ENCODE results near the gene BRAF. TPM values are rescaled to one million over a fixed set of nuclear protein-coding genes. Genes with fewer than 3 reads are reported as not detected.
"Not testable (repeated sequence)": the region's sequence is repeated elsewhere in the genome, so short reads cannot be mapped to it uniquely, and the experiment has no call there.

BRAF gene
- polyA plus RNA-seq, 1 donor (not counting 4 experiments of a cell fraction or from before 2014, with no cell fraction given), result 12.4 TPM

DNA sequence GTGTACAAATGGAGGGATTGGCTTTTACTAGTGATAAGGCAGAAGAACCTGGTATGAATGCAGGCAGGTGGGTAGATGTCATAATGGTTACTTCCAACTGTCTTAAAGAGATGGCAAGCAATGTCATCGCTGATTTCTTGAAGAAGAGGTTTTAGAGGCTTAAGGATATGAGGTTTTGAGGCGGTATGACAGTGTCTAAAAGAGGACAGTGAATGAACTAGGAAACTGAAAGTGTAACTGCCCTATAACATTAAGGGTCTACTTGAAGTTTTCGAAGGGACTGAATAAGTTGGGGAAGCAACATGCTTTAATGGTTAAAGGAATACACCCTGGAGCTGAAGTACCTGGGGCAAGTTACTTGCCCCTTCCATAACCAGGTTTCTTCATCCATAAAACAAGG, 157.3 kb downstream of the BRAF start:
- Histone ChIP-seq H3K4me1 (ENCODE audit: control insufficient read depth, extremely low read depth, insufficient read depth, low read length) (no peaks in the 10 kb centered on the region), H3K36me3 (ENCODE audit: control insufficient read depth in 2 of 2, extremely low read depth in 1 of 2, insufficient read depth in 2 of 2, low read length in 2 of 2) (peaks cover 0 to 5% of the 10 kb centered on the region in 2 experiments), H3K27me3 (ENCODE audit: control insufficient read depth, extremely low read depth, insufficient read depth, low read length) (no peaks in the 10 kb centered on the region), H2AFZ (ENCODE audit: control insufficient read depth, low read length) (no peak overlapping the region), H3K9me1 (ENCODE audit: control insufficient read depth, extremely low read depth, insufficient read depth, low read length) (no peaks in the 10 kb centered on the region), H4K20me1 (ENCODE audit: control insufficient read depth, extremely low read depth, insufficient read depth, low read length) (no peaks in the 10 kb centered on the region), H3K4me2 (ENCODE audit: control insufficient read depth, extremely low read depth, insufficient read depth, low read depth, low read length) (no peak overlapping the region), H3K9ac (ENCODE audit: control insufficient read depth, extremely low read depth, insufficient read depth, low read length) (no peak overlapping the region), H3K27ac (ENCODE audit: control insufficient read depth, insufficient read depth, low read length) (no peak overlapping the region), H3K4me3 (ENCODE audit: control insufficient read depth in 2 of 3, extremely low read depth in 1 of 3, insufficient read depth in 2 of 3, low read depth in 1 of 3, low read length in 3 of 3) (no peak overlapping the region), H3K79me2 (ENCODE audit: control insufficient read depth, insufficient read depth, low read length) (no peaks in the 10 kb centered on the region), H3K9me3 (ENCODE audit: control insufficient read depth, low read depth, low read length) (no peaks in the 10 kb centered on the region)
- FAIRE-seq, result no peak
- TF ChIP-seq, protein P1, sequence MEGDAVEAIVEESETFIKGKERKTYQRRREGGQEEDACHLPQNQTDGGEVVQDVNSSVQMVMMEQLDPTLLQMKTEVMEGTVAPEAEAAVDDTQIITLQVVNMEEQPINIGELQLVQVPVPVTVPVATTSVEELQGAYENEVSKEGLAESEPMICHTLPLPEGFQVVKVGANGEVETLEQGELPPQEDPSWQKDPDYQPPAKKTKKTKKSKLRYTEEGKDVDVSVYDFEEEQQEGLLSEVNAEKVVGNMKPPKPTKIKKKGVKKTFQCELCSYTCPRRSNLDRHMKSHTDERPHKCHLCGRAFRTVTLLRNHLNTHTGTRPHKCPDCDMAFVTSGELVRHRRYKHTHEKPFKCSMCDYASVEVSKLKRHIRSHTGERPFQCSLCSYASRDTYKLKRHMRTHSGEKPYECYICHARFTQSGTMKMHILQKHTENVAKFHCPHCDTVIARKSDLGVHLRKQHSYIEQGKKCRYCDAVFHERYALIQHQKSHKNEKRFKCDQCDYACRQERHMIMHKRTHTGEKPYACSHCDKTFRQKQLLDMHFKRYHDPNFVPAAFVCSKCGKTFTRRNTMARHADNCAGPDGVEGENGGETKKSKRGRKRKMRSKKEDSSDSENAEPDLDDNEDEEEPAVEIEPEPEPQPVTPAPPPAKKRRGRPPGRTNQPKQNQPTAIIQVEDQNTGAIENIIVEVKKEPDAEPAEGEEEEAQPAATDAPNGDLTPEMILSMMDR (optimal IDR thresholded peaks at IDR 0.05 in 1 of 3, IDR thresholded peaks at IDR 0.05 in 1 of 3, conservative IDR thresholded peaks at IDR 0.05 in 1 of 3; ENCODE audit: extremely low read depth in 1 of 3, insufficient read depth in 2 of 3, low read length in 3 of 3), result no peak
- no peak for TF ChIP-seq EZH2 (IDR thresholded peaks at IDR 0.05; ENCODE audit: low read length)
- DNase-seq (ENCODE audit: low read depth, low spot score), result no peak
- dilution Hi-C loops (cut with MboI; ENCODE audit: extremely low pct_ligation_motif_present, low sequenced_read_pairs), result no loop called here

DNA sequence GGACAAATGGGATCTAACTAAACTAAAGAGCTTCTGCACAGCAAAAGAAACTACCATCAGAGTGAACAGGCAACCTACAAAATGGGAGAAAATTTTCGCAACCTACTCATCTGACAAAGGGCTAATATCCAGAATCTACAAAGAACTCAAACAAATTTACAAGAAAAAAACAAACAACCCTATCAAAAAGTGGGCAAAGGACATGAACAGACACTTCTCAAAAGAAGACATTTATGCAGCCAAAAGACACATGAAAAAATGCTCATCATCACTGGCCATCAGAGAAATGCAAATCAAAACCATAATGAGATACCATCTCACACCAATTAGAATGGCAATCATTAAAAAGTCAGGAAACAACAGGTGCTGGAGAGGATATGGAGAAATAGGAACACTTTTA, 159.3 kb downstream of the BRAF start:
- H3K27ac ChIP-seq (ENCODE audit: control insufficient read depth, insufficient read depth, low read length); H3K36me3 ChIP-seq (ENCODE audit: control insufficient read depth in 2 of 2, extremely low read depth in 1 of 2, insufficient read depth in 2 of 2, low read length in 2 of 2); H4K20me1 ChIP-seq (ENCODE audit: control insufficient read depth, extremely low read depth, insufficient read depth, low read length); dilution Hi-C loops (cut with MboI; ENCODE audit: extremely low pct_ligation_motif_present, low sequenced_read_pairs); H2AFZ ChIP-seq (ENCODE audit: control insufficient read depth, low read length); H3K4me3 ChIP-seq (ENCODE audit: control insufficient read depth in 2 of 3, extremely low read depth in 1 of 3, insufficient read depth in 2 of 3, low read depth in 1 of 3, low read length in 3 of 3); FAIRE-seq; H3K9me1 ChIP-seq (ENCODE audit: control insufficient read depth, extremely low read depth, insufficient read depth, low read length); DNase-seq (ENCODE audit: low read depth, low spot score); H3K27me3 ChIP-seq (ENCODE audit: control insufficient read depth, extremely low read depth, insufficient read depth, low read length); H3K4me2 ChIP-seq (ENCODE audit: control insufficient read depth, extremely low read depth, insufficient read depth, low read depth, low read length); H3K79me2 ChIP-seq (ENCODE audit: control insufficient read depth, insufficient read depth, low read length); H3K4me1 ChIP-seq (ENCODE audit: control insufficient read depth, extremely low read depth, insufficient read depth, low read length); H3K9ac ChIP-seq (ENCODE audit: control insufficient read depth, extremely low read depth, insufficient read depth, low read length); H3K9me3 ChIP-seq (ENCODE audit: control insufficient read depth, low read depth, low read length): not testable (repeated sequence)

DNA sequence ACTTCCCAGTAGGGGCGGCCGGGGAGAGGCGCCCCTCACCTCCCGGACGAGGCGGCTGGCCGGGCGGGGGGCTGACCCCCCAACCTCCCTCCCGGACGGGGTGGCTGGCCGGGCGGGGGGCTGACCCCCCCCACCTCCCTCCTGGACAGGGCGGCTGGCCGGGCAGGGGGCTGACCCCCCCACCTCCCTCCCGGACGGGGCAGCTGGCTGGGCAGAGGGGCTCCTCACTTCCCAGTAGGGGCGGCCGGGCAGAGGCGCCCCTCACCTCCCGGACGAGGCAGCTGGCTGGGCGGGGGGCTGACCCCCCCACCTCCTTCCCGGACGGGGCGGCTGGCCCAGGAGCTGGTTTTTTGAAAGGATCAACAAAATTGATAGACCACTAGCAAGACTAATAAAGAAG, 161.6 kb downstream of the BRAF start:
- H3K36me3 ChIP-seq (ENCODE audit: control insufficient read depth in 2 of 2, extremely low read depth in 1 of 2, insufficient read depth in 2 of 2, low read length in 2 of 2); FAIRE-seq; H3K27ac ChIP-seq (ENCODE audit: control insufficient read depth, insufficient read depth, low read length); DNase-seq (ENCODE audit: low read depth, low spot score); H3K9me1 ChIP-seq (ENCODE audit: control insufficient read depth, extremely low read depth, insufficient read depth, low read length); H3K79me2 ChIP-seq (ENCODE audit: control insufficient read depth, insufficient read depth, low read length); H3K9ac ChIP-seq (ENCODE audit: control insufficient read depth, extremely low read depth, insufficient read depth, low read length); H2AFZ ChIP-seq (ENCODE audit: control insufficient read depth, low read length); H3K4me3 ChIP-seq (ENCODE audit: control insufficient read depth in 2 of 3, extremely low read depth in 1 of 3, insufficient read depth in 2 of 3, low read depth in 1 of 3, low read length in 3 of 3); H3K27me3 ChIP-seq (ENCODE audit: control insufficient read depth, extremely low read depth, insufficient read depth, low read length); H3K9me3 ChIP-seq (ENCODE audit: control insufficient read depth, low read depth, low read length); H3K4me1 ChIP-seq (ENCODE audit: control insufficient read depth, extremely low read depth, insufficient read depth, low read length); H4K20me1 ChIP-seq (ENCODE audit: control insufficient read depth, extremely low read depth, insufficient read depth, low read length); H3K4me2 ChIP-seq (ENCODE audit: control insufficient read depth, extremely low read depth, insufficient read depth, low read depth, low read length); dilution Hi-C loops (cut with MboI; ENCODE audit: extremely low pct_ligation_motif_present, low sequenced_read_pairs): not testable (repeated sequence)

DNA sequence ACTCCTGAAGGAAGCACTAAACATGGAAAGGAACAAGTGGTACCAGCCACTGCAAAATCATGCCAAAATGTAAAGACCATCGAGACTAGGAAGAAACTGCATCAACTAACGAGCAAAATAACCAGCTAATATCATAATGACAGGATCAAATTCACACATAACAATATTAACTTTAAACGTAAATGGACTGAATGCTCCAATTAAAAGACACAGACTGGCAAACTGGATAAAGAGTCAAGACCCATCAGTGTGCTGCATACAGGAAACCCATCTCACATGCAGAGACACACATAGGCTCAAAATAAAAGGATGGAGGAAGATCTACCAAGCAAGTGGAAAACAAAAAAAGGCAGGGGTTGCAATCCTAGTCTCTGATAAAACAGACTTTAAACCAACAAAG, 163.4 kb downstream of the BRAF start:
- H3K36me3 ChIP-seq (ENCODE audit: control insufficient read depth in 2 of 2, extremely low read depth in 1 of 2, insufficient read depth in 2 of 2, low read length in 2 of 2); H3K9me3 ChIP-seq (ENCODE audit: control insufficient read depth, low read depth, low read length); H4K20me1 ChIP-seq (ENCODE audit: control insufficient read depth, extremely low read depth, insufficient read depth, low read length); H3K9me1 ChIP-seq (ENCODE audit: control insufficient read depth, extremely low read depth, insufficient read depth, low read length); dilution Hi-C loops (cut with MboI; ENCODE audit: extremely low pct_ligation_motif_present, low sequenced_read_pairs); H3K4me1 ChIP-seq (ENCODE audit: control insufficient read depth, extremely low read depth, insufficient read depth, low read length); H3K4me2 ChIP-seq (ENCODE audit: control insufficient read depth, extremely low read depth, insufficient read depth, low read depth, low read length); H3K27me3 ChIP-seq (ENCODE audit: control insufficient read depth, extremely low read depth, insufficient read depth, low read length); H3K27ac ChIP-seq (ENCODE audit: control insufficient read depth, insufficient read depth, low read length); H3K79me2 ChIP-seq (ENCODE audit: control insufficient read depth, insufficient read depth, low read length); DNase-seq (ENCODE audit: low read depth, low spot score); H3K9ac ChIP-seq (ENCODE audit: control insufficient read depth, extremely low read depth, insufficient read depth, low read length); FAIRE-seq; H3K4me3 ChIP-seq (ENCODE audit: control insufficient read depth in 2 of 3, extremely low read depth in 1 of 3, insufficient read depth in 2 of 3, low read depth in 1 of 3, low read length in 3 of 3); H2AFZ ChIP-seq (ENCODE audit: control insufficient read depth, low read length): not testable (repeated sequence)
